NCI-H82 treated with DMSO at 0.1 percent for 48 hours (cell line): ENCODE measurements around the gene HBQ1.
"Not testable (repeated sequence)": the region's sequence is repeated elsewhere in the genome, so short reads cannot be mapped to it uniquely, and the experiment has no call there.

Experiments used
- DNase-seq: peaks from one replicate; lab custom pipeline; 2025; ENCODE audit not compliant: unreplicated experiment; lab: John Stamatoyannopoulos, UW

The HBQ1 gene

GRCh38 chr16:180101-180675 is at the start of gene HBQ1:
Gene HBQ1, plus strand, starts transcription at chr16:180459. Its CDS starts 28 bp downstream, at chr16:180487.
- no peak for DNase-seq

DNA sequence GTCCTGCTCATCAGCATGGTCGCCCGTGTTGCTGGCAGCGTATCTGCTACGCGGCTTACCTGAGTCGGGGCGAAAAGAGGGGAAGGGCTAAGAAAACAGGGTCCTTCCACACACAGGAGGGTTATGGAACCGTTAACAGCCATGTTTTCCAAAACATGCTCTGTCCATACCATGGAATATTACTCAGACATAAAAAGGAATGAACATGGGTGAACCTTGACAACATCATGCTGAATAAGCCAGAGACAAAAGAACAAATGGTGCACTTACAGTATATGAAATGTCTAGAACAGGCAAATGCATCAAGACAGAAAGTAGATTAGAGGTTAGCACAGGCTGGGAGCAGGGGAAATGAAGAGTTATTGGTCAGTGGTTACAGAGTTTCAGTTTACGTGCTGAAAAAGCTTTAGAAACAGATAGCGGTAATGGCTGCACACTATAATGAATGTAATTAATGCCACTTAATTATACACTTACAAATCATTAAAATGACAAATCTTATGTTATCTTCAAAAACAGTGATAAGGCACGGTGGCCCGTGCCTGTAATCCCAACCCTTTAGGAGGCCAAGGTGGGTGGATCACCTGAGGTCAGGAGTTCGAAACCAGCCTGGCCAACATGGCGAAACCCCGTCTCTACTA is 49.6 kb upstream of the HBQ1 start:
- DNase-seq = no peak

- DNase-seq = no peak
Observed at GRCh38 chr16:132120-132519, 48.1 kb upstream of the HBQ1 start.

DNA sequence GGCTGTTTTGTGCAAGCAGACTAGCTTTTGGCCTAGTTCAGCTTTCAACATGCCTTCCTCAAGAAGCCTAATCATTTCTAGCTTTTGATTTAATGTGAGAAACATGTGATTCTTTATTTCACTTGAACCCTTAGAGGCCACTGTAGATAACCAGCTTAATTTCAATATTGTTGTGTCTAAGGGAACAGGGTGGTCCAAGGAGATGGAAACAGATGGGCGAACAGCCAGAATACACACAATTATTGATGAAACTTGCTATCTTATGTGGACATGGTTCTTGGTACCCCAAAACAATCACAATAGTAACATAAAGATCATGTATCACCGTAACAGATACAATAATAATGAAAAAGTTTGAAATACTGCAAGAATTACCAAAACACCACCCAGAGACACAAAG is 46.5 kb upstream of the HBQ1 start:
- no peak for DNase-seq

DNA sequence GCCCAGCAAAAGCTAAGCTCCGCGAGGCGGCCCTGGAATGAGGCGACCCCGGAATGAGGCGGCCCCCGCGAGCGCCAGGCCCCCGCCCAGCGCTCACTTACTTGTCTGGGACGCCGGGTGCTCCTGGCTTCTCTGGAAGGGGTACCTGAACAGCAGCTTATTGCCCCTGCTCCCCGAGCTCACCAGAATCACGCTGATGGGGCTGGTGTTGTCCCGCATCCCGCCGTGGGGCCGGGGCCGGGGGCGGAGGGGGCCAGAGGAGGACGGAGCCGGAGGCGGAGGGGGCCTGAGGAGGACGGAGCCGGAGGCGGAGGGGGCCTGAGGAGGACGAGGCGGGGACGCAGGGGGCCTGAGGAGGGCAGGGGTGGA is 42.2 kb upstream of the HBQ1 start:
- DNase-seq = no peak

GRCh38 chr16:140175-140857 is 39.9 kb upstream of the HBQ1 start:
- no peak for DNase-seq

DNA sequence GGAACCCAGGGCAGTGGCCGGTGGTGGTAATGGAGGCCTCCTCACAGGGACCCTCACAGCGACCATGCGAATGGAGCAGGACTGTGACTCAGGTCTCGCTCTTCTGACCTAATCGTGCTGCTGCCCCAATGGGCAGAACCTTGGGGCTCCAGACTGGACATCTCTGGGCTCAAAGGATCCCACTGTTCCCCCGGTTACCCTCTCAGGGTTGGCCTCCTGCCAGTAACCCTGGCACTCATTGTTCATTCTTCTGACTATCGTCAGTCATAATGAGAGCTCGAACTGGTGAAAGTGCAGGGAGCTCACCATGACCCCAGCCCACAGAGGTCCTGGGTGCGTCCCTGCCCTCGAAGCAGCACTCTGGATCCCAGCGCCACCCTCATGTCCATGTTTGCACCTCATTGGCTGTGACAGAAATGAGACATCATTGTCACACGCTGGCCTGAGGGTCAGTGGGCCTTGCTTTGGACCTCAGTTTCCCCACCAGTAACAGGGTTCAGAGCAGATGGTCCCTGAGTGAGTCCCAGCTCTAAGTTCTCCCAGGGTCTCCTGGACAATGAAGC is 37.8 kb upstream of the HBQ1 start:
- no peak for DNase-seq

- DNase-seq = no peak
Observed at GRCh38 chr16:143047-143446, 37.2 kb upstream of the HBQ1 start.

GRCh38 chr16:143456-143855 is 36.8 kb upstream of the HBQ1 start:
- DNase-seq = no peak

GRCh38 chr16:144797-145252 is 35.4 kb upstream of the HBQ1 start:
- DNase-seq = no peak

DNA sequence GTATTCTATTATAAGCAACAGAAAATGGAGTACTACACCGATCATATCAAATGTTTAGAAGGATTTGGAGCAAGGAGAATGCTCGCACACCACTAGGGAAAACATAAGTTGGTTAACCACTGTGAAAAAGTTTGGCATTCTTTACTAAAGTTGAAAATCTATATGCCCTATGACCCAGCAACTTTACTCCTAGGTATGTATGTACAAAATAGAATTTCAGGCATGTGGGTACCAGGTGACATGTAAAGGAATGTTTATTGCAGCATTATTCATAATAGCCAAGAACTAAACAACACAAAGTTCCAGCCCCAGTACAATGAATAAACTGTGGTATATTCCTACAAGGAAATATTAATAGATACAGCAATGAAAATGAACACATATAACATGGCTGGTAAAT is 33.6 kb upstream of the HBQ1 start:
- no peak for DNase-seq

DNA sequence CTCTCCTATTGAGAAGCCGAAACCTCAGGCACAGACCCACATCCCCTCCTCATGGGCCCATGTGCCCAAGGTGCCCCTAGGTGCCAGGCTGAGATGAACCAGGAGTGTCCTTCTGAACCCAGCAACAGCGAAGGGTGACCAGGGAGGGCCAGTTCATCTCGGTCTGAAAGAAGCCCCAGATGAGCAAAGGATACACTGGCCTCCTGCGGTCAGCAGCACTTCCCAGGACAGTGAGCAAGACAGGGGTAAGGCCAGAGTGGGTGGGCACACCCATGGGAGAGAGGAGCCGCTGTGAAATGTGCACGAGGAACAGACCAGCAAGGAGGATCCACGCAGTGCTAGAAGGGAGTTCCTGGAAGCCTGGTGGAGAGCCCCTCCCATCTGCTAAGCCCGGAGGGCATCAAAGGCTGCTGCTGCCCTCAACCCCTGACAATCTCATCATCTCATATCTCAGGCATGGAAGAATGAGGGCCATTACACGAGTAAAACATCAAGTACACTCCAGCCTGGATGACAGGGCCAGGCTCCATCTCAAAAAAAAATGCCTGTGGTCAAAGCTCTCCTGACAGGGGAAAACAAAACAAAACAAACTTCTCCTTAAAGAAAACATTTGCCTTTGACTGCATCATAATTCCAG is 31.1 kb upstream of the HBQ1 start:
- no peak for DNase-seq

- DNase-seq = no peak
Observed at GRCh38 chr16:152141-153128, 27.8 kb upstream of the HBQ1 start, which contains the start of gene HBZ. Gene HBZ, plus strand, starts transcription at chr16:152644. Its CDS starts 266 bp downstream, at chr16:152910.

- not testable (repeated sequence) for DNase-seq
Observed at GRCh38 chr16:153129-153521, 27.1 kb upstream of the HBQ1 start.

- not testable (repeated sequence) for DNase-seq
Observed at GRCh38 chr16:153550-154216, 26.6 kb upstream of the HBQ1 start.

DNA sequence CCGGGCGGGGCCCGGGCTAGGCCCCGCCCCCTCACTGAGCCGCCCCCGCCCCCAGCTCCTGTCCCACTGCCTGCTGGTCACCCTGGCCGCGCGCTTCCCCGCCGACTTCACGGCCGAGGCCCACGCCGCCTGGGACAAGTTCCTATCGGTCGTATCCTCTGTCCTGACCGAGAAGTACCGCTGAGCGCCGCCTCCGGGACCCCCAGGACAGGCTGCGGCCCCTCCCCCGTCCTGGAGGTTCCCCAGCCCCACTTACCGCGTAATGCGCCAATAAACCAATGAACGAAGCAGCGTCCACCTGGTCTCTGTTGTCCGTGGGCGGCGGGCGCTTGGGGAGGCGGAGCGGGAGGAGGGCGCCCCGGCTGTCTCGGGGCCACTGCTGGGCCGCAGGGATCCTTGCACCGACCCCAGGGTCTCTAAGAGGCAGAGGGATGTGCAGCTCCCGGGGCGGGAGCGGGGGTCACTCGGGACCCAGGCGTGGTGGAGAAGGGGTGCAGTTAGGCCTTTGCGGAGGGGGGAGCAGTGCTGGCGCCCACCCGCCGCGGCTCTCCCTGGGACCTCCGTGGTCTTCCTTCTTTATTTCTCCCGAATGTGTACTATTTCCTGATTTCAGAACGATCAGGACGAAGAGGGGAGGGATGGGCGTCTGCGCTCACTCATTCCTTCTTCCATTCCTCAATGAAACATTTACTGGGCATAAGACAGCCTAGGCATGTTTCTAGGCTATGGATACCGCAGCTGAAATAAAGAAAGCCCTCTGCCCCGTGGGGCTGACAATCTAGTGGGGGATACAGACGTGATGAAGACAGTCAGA is 25.8 kb upstream of the HBQ1 start:
- DNase-seq = no peak

- DNase-seq = no peak
Observed at GRCh38 chr16:155031-155398, 25.2 kb upstream of the HBQ1 start.

- no peak for DNase-seq
Observed at GRCh38 chr16:159136-159849, 21.0 kb upstream of the HBQ1 start.
